ENCODE data around the gene HDAC4.

The HDAC4 gene

GRCh38 chr2:239025096-239025801 is 375.6 kb downstream of the HDAC4 start:
- DNase-seq (ENCODE audit: low spot score) = no peak

- DNase-seq (ENCODE audit: low spot score) = no peak
Observed at GRCh38 chr2:239024226-239024625, 376.6 kb downstream of the HDAC4 start.

- DNase-seq (ENCODE audit: low spot score) = no peak
Observed at GRCh38 chr2:239022437-239023260, 378.2 kb downstream of the HDAC4 start.

GRCh38 chr2:239021651-239022436 is 379.0 kb downstream of the HDAC4 start:
- DNase-seq (ENCODE audit: low spot score) = no peak

- DNase-seq (ENCODE audit: low spot score) = no peak
Observed at GRCh38 chr2:239021224-239021623, 379.6 kb downstream of the HDAC4 start.

- no peak for DNase-seq (ENCODE audit: low spot score)
Observed at GRCh38 chr2:239020541-239021041, 380.2 kb downstream of the HDAC4 start.

GRCh38 chr2:239019183-239019581 is 381.6 kb downstream of the HDAC4 start:
- no peak for DNase-seq (ENCODE audit: low spot score)

GRCh38 chr2:239018271-239019182 is 382.3 kb downstream of the HDAC4 start:
- no peak for DNase-seq (ENCODE audit: low spot score)

GRCh38 chr2:239017491-239018098 is 383.2 kb downstream of the HDAC4 start:
- DNase-seq (ENCODE audit: low spot score) = no peak

- no peak for DNase-seq (ENCODE audit: low spot score)
Observed at GRCh38 chr2:239015901-239016675, 384.7 kb downstream of the HDAC4 start.

- no peak for DNase-seq (ENCODE audit: low spot score)
Observed at GRCh38 chr2:239015218-239015900, 385.5 kb downstream of the HDAC4 start.

- DNase-seq (ENCODE audit: low spot score) = no peak
Observed at GRCh38 chr2:239014458-239015217, 386.2 kb downstream of the HDAC4 start.

- no peak for DNase-seq (ENCODE audit: low spot score)
Observed at GRCh38 chr2:239013678-239013976, 387.2 kb downstream of the HDAC4 start.

- DNase-seq (ENCODE audit: low spot score) = no peak
Observed at GRCh38 chr2:239012936-239013677, 387.7 kb downstream of the HDAC4 start.

- DNase-seq (ENCODE audit: low spot score) = no peak
Observed at GRCh38 chr2:239012228-239012627, 388.6 kb downstream of the HDAC4 start.

- DNase-seq (ENCODE audit: low spot score) = no peak
Observed at GRCh38 chr2:239009589-239009961, 391.2 kb downstream of the HDAC4 start.

- no peak for DNase-seq (ENCODE audit: low spot score)
Observed at GRCh38 chr2:239008677-239009588, 391.9 kb downstream of the HDAC4 start.
